HG03280 (cell line): ENCODE data around the gene DHX36.

Experiments used
- ATAC-seq: cut with Tn5 transposase; IDR thresholded peaks from one replicate; pipeline ENCODE4 v1.9.1; 2021; ENCODE audit warnings: mild to moderate bottlenecking, moderate library complexity; ENCODE audit not compliant: unreplicated experiment

DHX36 gene

DNA sequence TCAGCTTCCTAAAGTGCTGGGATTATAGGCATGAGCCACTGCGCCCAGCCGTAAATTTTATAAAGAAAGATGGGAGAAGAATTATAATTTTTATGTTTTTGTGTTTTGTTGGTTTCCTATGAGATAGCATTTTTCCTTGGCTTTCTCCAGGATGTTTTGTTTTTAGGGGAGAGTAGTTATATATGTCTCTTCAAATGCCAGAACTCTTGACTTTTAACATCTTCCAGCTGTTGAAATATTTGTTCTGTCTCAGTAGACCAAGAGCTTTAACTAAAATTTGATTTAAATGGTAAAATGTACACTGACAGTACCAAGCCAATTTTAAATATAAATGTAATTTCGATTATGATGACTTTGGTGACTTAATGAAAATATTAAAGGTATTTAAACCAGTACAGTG is 96.8 kb downstream of the DHX36 start:
- ATAC-seq: no peak

DNA sequence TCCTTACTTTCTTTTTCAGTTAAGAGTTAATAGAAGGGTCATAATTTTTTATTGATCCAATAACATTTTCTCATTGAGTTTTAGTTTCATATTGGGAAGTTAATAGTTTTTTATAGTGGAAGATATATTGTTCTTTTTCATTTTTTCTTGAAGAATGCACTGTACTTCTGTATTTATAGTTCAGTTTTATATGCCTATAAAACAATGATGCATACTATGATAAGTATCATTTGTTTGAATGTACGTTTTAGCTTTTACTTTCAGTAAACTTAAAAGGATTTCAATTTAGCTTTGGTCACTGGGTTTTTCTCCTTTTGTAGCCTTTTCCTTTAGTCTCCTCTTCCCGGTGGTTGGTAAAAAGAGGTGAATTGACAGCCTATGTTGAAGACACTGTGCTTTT is 98.8 kb downstream of the DHX36 start:
- ATAC-seq: no peak

DNA sequence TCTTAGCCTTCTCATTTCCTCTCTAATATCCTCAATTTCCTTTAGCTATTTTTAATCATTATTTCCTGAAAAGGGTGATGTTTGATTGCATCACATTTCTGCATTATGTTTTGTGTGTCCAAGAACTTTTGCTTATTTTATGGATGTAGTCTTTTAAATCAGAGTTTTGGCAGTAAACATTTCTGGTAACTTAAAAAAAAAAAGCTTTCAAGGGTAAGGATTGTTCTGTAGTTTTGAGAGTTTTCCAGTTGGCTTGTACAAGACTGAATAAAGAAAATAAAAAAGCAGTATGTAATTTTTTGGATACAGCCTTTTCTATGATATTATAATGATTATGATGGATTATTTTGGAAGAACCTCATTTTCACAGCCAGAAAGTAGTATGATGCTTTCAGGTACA is 99.4 kb downstream of the DHX36 start:
- ATAC-seq: no peak

DNA sequence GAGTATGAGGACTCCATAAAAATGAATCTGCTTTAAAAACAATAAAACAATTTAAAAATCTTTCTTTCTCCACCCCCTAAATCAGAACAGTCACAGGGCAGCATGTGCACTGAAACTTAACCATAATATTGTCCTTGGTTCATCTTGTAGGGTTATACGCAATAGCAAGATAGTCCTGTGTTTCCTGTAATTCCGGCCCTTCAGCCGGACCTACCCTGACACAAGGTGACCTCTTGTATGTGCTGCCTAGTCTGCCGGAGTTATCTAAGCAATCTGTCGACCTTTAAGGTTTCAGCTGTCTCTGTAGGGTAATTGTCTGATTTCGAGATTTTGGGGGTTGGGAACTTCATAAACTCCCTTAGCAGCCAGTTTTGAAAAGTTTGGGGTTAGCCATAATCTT is 99.9 kb downstream of the DHX36 start:
- ATAC-seq: no peak

DNA sequence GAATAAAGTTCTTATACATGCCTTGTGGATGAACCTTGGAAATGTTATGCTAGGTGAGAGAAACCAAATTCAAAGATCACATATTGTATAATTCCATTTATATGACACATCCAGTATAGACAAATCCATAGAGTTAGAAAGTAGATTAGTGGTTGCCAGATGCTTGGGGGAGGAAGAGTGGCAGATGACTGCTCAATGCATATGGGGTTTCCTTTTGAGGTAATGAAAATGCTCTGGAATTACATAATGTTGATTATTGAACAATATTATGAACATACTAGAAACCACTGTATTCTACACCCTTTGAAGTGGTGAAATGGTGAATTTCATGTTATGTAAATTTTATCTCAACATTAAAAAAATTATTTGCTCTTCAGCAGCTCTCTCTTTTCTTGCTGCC is 100.8 kb downstream of the DHX36 start:
- ATAC-seq: no peak
